Neural crest cell (in vitro differentiated cells): ENCODE measurements around the gene CDC42BPB. TPM values are rescaled to one million over a fixed set of nuclear protein-coding genes. Genes with fewer than 3 reads are reported as not detected.

ENCODE experiments used
- DNase-seq: peaks from one replicate; pipeline ENCODE4 v3.0.0; 2021; ENCODE audit warnings: low read depth, mixed read lengths, low spot score
- H3K27ac Mint-ChIP-seq: one replicate; pipeline ENCODE4 v1.8.0; 2021; ENCODE audit warnings: mild to moderate bottlenecking, mixed read lengths; ENCODE audit not compliant: unreplicated experiment
- H3K27me3 Mint-ChIP-seq: 2 replicates; pipeline ENCODE4 v1.8.0; 2021; ENCODE audit warnings: low read depth, mild to moderate bottlenecking, mixed read lengths
- H3K36me3 Mint-ChIP-seq: 2 replicates; pipeline ENCODE4 v1.8.0; 2021; ENCODE audit warnings: low read depth, mild to moderate bottlenecking, mixed read lengths
- H3K4me1 Mint-ChIP-seq: 2 replicates; pipeline ENCODE4 v1.8.0; 2021; ENCODE audit warnings: mixed read lengths
- H3K4me3 Mint-ChIP-seq: one replicate; pipeline ENCODE4 v1.8.0; 2021; ENCODE audit warnings: mild to moderate bottlenecking, mixed read lengths
- H3K9me3 Mint-ChIP-seq: 2 replicates; pipeline ENCODE4 v1.8.0; 2021; ENCODE audit warnings: mixed read lengths
- total RNA-seq: library from RNA; stranded (reverse); gene quantifications from 2 replicates; pipeline ENCODE4 v1.2.1, GENCODE V29; 2021
- TF ChIP-seq, protein P1 (sequence below): fragments of 200-600 bp; sonication (generic); conservative IDR thresholded peaks from 2 replicates; pipeline ENCODE4 v1.5.0; 2021; ENCODE audit warnings: antibody characterized with exemption, mild to moderate bottlenecking

Gene CDC42BPB
- total RNA-seq, 1 donor from 2014 or later: 94.8 TPM

DNA sequence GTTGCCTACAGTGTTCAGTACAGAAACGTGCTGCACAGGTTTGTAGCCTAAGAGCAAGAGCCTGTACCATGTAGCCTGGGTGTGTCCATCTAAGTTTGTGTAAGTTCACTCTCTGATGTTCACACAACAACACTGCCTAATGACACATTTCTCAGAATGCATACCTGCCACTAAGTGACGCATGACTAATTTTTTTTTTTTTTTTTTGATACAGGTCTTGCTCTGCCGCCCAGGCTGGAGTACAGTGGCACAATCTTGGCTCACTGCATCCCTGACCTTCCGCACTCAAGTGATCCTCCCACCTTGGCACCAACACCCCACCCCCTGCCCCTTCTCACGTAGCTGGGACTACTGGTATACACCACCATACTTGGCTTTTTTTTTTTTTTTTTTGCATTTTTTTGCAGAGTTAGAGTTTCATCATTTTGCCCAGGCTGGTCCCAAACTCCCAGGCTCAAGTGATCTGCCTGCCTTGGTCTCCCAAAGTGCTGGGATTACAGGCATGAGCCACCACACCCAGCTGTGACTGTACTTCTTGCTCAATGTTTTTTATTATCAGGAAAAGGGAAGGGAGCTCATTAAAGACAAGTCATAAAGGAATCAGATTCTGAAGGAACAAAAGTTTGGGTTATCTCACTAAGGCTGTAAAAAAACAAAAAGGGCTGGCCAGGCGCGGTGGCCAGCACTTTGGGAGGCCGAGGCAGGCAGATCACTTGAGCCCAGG is 10.0 kb upstream of the CDC42BPB start:
- no peak overlapping the region for H3K27ac Mint-ChIP-seq
- DNase-seq: no peak

DNA sequence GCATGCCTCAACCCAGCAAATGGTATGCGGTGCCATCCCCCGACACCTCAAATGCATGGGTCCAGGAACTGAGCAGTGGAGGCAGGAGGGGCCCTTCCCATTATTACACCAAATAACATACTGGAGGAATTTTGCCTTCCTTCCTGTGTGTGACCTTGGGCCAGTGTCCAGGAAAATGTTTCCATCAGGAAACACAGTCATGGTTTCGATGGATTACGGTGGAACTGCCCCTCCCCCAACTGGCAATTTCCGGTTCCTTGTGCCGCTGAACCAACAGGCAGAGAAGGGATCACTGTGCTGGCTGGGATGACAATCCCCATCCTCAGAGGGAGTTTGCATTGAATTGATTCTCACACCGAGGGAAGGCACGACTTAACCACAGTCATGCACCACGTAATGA is 9.1 kb upstream of the CDC42BPB start:
- Mint-ChIP-seq H3K4me3 (no peak overlapping the region), H3K9me3 (no peaks in the 10 kb centered on the region), H3K27me3 (no peaks in the 10 kb centered on the region), H3K4me1 (no peaks in the 10 kb centered on the region), H3K27ac (no peak overlapping the region), H3K36me3 (no peaks in the 10 kb centered on the region)
- no peak for DNase-seq
- TF ChIP-seq, protein P1, sequence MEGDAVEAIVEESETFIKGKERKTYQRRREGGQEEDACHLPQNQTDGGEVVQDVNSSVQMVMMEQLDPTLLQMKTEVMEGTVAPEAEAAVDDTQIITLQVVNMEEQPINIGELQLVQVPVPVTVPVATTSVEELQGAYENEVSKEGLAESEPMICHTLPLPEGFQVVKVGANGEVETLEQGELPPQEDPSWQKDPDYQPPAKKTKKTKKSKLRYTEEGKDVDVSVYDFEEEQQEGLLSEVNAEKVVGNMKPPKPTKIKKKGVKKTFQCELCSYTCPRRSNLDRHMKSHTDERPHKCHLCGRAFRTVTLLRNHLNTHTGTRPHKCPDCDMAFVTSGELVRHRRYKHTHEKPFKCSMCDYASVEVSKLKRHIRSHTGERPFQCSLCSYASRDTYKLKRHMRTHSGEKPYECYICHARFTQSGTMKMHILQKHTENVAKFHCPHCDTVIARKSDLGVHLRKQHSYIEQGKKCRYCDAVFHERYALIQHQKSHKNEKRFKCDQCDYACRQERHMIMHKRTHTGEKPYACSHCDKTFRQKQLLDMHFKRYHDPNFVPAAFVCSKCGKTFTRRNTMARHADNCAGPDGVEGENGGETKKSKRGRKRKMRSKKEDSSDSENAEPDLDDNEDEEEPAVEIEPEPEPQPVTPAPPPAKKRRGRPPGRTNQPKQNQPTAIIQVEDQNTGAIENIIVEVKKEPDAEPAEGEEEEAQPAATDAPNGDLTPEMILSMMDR: no peak

More for the DNA sequence above, 10.0 kb upstream of the CDC42BPB start:
- Mint-ChIP-seq H3K9me3 (no peaks in the 10 kb centered on the region), H3K36me3 (no peaks in the 10 kb centered on the region), H3K4me3 (no peak overlapping the region), H3K4me1 (no peaks in the 10 kb centered on the region), H3K27me3 (no peaks in the 10 kb centered on the region)
- TF ChIP-seq, protein P1: no peak

DNA sequence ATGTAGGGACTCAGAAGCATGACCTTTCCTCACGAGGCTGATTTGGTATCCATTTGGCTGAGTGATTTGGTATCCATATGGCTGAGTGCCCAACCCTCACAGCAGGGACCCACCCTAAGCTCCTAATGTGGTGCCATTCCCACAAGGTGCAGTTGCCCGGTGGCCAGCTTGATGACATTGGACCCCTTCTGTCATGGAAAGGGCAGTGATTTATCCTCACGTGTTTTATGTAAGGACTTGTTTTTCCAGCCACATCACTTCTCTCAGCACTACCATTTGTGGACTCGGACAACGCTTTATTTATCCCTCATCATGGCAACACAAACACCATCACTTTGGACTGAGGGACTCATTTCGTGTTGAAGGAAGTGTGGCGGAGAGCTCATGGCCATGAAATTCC is 8.5 kb upstream of the CDC42BPB start:
- H3K36me3 Mint-ChIP-seq: no peaks in the 10 kb centered on the region
- DNase-seq: no peak
- H3K4me1 Mint-ChIP-seq: no peaks in the 10 kb centered on the region
- TF ChIP-seq, protein P1: no peak
- no peaks in the 10 kb centered on the region for H3K27me3 Mint-ChIP-seq
- H3K9me3 Mint-ChIP-seq: no peaks in the 10 kb centered on the region
- no peak overlapping the region for H3K4me3 Mint-ChIP-seq
- H3K27ac Mint-ChIP-seq: no peak overlapping the region

DNA sequence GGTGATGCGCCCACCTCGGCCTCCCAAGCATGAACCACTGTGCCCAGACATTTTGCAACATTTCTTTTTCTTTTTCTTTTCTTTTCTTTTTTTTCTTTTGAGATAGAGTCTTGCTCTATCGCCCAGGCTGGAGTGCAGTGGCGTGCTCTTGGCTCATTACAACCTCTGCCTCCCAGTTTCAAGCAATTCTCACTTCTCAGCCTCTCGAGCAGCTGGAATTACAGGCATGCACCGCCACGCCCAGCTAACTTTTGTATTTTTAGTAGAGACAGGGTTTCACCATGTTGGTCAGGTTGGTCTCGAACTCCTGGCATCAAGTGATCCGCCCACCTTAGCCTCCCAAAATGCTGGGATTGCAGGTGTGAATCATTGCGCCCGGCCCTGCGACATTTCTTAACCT is 7.6 kb upstream of the CDC42BPB start:
- DNase-seq: no peak
- TF ChIP-seq, protein P1: no peak
- Mint-ChIP-seq H3K27ac (no peak overlapping the region), H3K4me3 (no peak overlapping the region), H3K9me3 (no peaks in the 10 kb centered on the region), H3K27me3 (no peaks in the 10 kb centered on the region), H3K4me1 (peaks cover 3% of the 10 kb centered on the region), H3K36me3 (no peaks in the 10 kb centered on the region)

DNA sequence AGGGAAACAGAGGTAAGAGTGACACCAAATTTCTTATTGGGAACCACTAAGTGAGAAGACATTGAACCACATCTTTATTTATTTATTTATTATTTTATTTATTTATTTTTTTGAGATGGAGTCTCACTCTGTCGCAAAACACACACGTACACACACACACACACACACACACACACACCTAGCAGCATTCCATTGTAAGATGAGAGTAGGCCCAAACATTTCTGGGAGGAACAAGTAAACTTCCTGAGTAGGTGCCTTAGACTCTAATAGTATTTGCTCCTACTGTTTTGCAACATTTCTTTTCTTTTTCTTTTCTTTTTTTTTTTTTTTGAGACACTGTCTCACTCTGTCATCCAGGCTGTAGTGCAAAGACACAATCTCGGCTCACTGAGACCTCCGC is 7.1 kb upstream of the CDC42BPB start:
- Mint-ChIP-seq H3K36me3 (no peaks in the 10 kb centered on the region), H3K27ac (no peak overlapping the region), H3K9me3 (no peaks in the 10 kb centered on the region)

More for the DNA sequence above, 7.1 kb upstream of the CDC42BPB start:
- DNase-seq: no peak
- Mint-ChIP-seq H3K27me3 (no peaks in the 10 kb centered on the region), H3K4me1 (peaks cover 5% of the 10 kb centered on the region), H3K4me3 (no peak overlapping the region)
- TF ChIP-seq, protein P1: no peak
